ENCODE results near the gene SAMD15.
"Not testable (repeated sequence)": the region's sequence is repeated elsewhere in the genome, so short reads cannot be mapped to it uniquely, and the experiment has no call there.

Gene SAMD15

GRCh38 chr14:77403768-77404167, 26.6 kb downstream of the SAMD15 start:
- DNase-seq (ENCODE audit: low read depth), result no peak
- no peak for TF ChIP-seq CTCF (IDR thresholded peaks at IDR 0.05; ENCODE audit: low read length, missing control alignments)
- H3K4me3 ChIP-seq (replicated peaks; ENCODE audit: low read depth, low read length), result no peak overlapping the region

GRCh38 chr14:77406086-77406485, 28.9 kb downstream of the SAMD15 start:
- TF ChIP-seq CTCF (IDR thresholded peaks at IDR 0.05; ENCODE audit: low read length, missing control alignments), result no peak
- DNase-seq (ENCODE audit: low read depth), result no peak
- no peak overlapping the region for H3K4me3 ChIP-seq (replicated peaks; ENCODE audit: low read depth, low read length)

GRCh38 chr14:77406718-77407117, 29.5 kb downstream of the SAMD15 start:
- DNase-seq (ENCODE audit: low read depth), result peak; percentile 88
- no peak overlapping the region for H3K4me3 ChIP-seq (replicated peaks; ENCODE audit: low read depth, low read length)
- TF ChIP-seq CTCF (IDR thresholded peaks at IDR 0.05; ENCODE audit: low read length, missing control alignments), result no peak

GRCh38 chr14:77407158-77407557, 30.0 kb downstream of the SAMD15 start:
- TF ChIP-seq CTCF (IDR thresholded peaks at IDR 0.05; ENCODE audit: low read length, missing control alignments), result no peak
- H3K4me3 ChIP-seq (replicated peaks; ENCODE audit: low read depth, low read length), result no peak overlapping the region
- peak; percentile 58 for DNase-seq (ENCODE audit: low read depth)

- no peak overlapping the region for H3K4me3 ChIP-seq (replicated peaks; ENCODE audit: low read depth, low read length)
- peak; percentile 43 for TF ChIP-seq CTCF (IDR thresholded peaks at IDR 0.05; ENCODE audit: low read length, missing control alignments)
- DNase-seq (ENCODE audit: low read depth), result peak; percentile 48
Observed at GRCh38 chr14:77409131-77409533, 32.0 kb downstream of the SAMD15 start.

- not testable (repeated sequence) for H3K4me3 ChIP-seq (replicated peaks; ENCODE audit: low read depth, low read length); DNase-seq (ENCODE audit: low read depth)
Observed at GRCh38 chr14:77415403-77416030, 38.3 kb downstream of the SAMD15 start.

GRCh38 chr14:77416098-77416497, 38.9 kb downstream of the SAMD15 start:
- H3K4me3 ChIP-seq (replicated peaks; ENCODE audit: low read depth, low read length); DNase-seq (ENCODE audit: low read depth): not testable (repeated sequence)

- no peak for DNase-seq (ENCODE audit: low read depth)
- no peak for TF ChIP-seq CTCF (IDR thresholded peaks at IDR 0.05; ENCODE audit: low read length, missing control alignments)
- H3K4me3 ChIP-seq (replicated peaks; ENCODE audit: low read depth, low read length), result no peak overlapping the region
Observed at GRCh38 chr14:77416836-77417235, 39.7 kb downstream of the SAMD15 start.

Data from fibroblast of pulmonary artery (primary cell).